H9 (cell line): Measurements from ENCODE around the gene GRIPAP1. TPM values are rescaled to one million over a fixed set of nuclear protein-coding genes. Genes with fewer than 3 reads are reported as not detected.

Experiments
- DNase-seq: peaks from one replicate; pipeline ENCODE4 v3.0.0-alpha.2; 2017
- H2AFZ ChIP-seq: one replicate; pipeline ENCODE4 v1.6.1; 2013; ENCODE audit warnings: mild to moderate bottlenecking, low read length, control low read depth, moderate library complexity
- H2AK5ac ChIP-seq: 2 replicates; pipeline ENCODE4 v1.6.1; 2013; ENCODE audit warnings: low read length, control low read depth, mixed read lengths; ENCODE audit not compliant: insufficient read length
- H2BK120ac ChIP-seq: one replicate; pipeline ENCODE4 v1.6.1; 2013; ENCODE audit warnings: low read depth, mild to moderate bottlenecking, low read length, control low read depth, inconsistent platforms; ENCODE audit not compliant: poor library complexity, severe bottlenecking
- H2BK12ac ChIP-seq: 2 replicates; pipeline ENCODE4 v1.6.1; 2013; ENCODE audit warnings: low read length, control low read depth, mixed read lengths, low read depth; ENCODE audit not compliant: insufficient read length
- H2BK15ac ChIP-seq: 2 replicates; pipeline ENCODE4 v1.6.1; 2013; ENCODE audit warnings: low read depth, low read length, control low read depth
- H2BK20ac ChIP-seq: one replicate; pipeline ENCODE4 v1.6.1; 2013; ENCODE audit warnings: low read depth, mild to moderate bottlenecking, low read length, control low read depth, inconsistent platforms; ENCODE audit not compliant: poor library complexity, severe bottlenecking
- H2BK5ac ChIP-seq: 2 replicates; pipeline ENCODE4 v1.6.1; 2013; ENCODE audit warnings: low read length, control low read depth, mixed read lengths; ENCODE audit not compliant: insufficient read length
- H3K14ac ChIP-seq: 2 replicates; pipeline ENCODE4 v1.6.1; 2013; ENCODE audit warnings: low read length, control low read depth; ENCODE audit not compliant: insufficient read depth
- H3K18ac ChIP-seq: 2 replicates; pipeline ENCODE4 v1.6.1; 2013; ENCODE audit warnings: low read depth, mild to moderate bottlenecking, mixed read lengths, low read length, control low read depth; ENCODE audit not compliant: insufficient read length
- H3K23ac ChIP-seq: 2 replicates; pipeline ENCODE4 v1.6.1; 2013; ENCODE audit warnings: low read length, control low read depth, mixed read lengths, low read depth; ENCODE audit not compliant: insufficient read length
- H3K23me2 ChIP-seq: 2 replicates; pipeline ENCODE4 v1.6.1; 2013; ENCODE audit warnings: low read depth, mild to moderate bottlenecking, mixed read lengths, low read length, control low read depth; ENCODE audit not compliant: insufficient read length, poor library complexity, severe bottlenecking
- H3K27ac ChIP-seq: 2 replicates; pipeline ENCODE4 v1.5.1; 2013; ENCODE audit warnings: low read length, control low read depth, mixed read lengths, low read depth; ENCODE audit not compliant: insufficient read length
- H3K27me3 ChIP-seq: 2 replicates; pipeline ENCODE4 v1.6.1; 2013; ENCODE audit warnings: low read length, control low read depth, inconsistent platforms; ENCODE audit not compliant: insufficient read depth
- H3K4ac ChIP-seq: 2 replicates; pipeline ENCODE4 v1.6.1; 2013; ENCODE audit warnings: low read depth, mild to moderate bottlenecking, control low read depth, inconsistent platforms, low read length, moderate library complexity
- H3K4me1 ChIP-seq: 2 replicates; pipeline ENCODE4 v1.6.1; 2013; ENCODE audit warnings: low read length, control low read depth, inconsistent platforms; ENCODE audit not compliant: insufficient read depth
- H3K4me2 ChIP-seq: 2 replicates; pipeline ENCODE4 v1.6.1; 2013; ENCODE audit warnings: low read length, control low read depth, mixed read lengths; ENCODE audit not compliant: insufficient read length, insufficient read depth
- H3K56ac ChIP-seq: 2 replicates; pipeline ENCODE4 v1.6.1; 2013; ENCODE audit warnings: low read depth, mild to moderate bottlenecking, mixed read lengths, low read length, control low read depth; ENCODE audit not compliant: insufficient read length
- H3K79me1 ChIP-seq: 2 replicates; pipeline ENCODE4 v1.6.1; 2013; ENCODE audit warnings: low read depth, mild to moderate bottlenecking, moderate library complexity, low read length, control low read depth, inconsistent platforms; ENCODE audit not compliant: insufficient read depth, poor library complexity, severe bottlenecking
- H3K79me2 ChIP-seq: 2 replicates; pipeline ENCODE4 v1.6.1; 2013; ENCODE audit warnings: low read length, control low read depth, inconsistent platforms; ENCODE audit not compliant: insufficient read depth
- H3K9ac ChIP-seq: 2 replicates; pipeline ENCODE4 v1.6.1; 2013; ENCODE audit warnings: low read length, control low read depth, mixed read lengths; ENCODE audit not compliant: insufficient read length; ENCODE audit errors: extremely low read depth
- H3K9me3 ChIP-seq: one replicate; pipeline ENCODE4 v1.6.1; 2013; ENCODE audit warnings: low read depth, low read length, inconsistent platforms; ENCODE audit not compliant: control insufficient read depth
- H3T11ph ChIP-seq: one replicate; pipeline ENCODE4 v1.6.1; 2013; ENCODE audit warnings: mild to moderate bottlenecking, low read length, control low read depth, inconsistent platforms
- H4K20me1 ChIP-seq: one replicate; pipeline ENCODE4 v1.6.1; 2013; ENCODE audit not compliant: control insufficient read depth, insufficient read length, insufficient read depth
- H4K5ac ChIP-seq: 2 replicates; pipeline ENCODE4 v1.6.1; 2013; ENCODE audit warnings: low read depth, mild to moderate bottlenecking, mixed read lengths, low read length, control low read depth; ENCODE audit not compliant: insufficient read length
- H4K8ac ChIP-seq: replicated peaks from 2 replicates; pipeline ENCODE4 v1.6.1; 2013; ENCODE audit warnings: low read length, control low read depth, mixed read lengths, low read depth; ENCODE audit not compliant: insufficient read length
- H4K91ac ChIP-seq: 2 replicates; pipeline ENCODE4 v1.6.1; 2013; ENCODE audit warnings: low read depth, mild to moderate bottlenecking, moderate library complexity, mixed read lengths, low read length, control low read depth; ENCODE audit not compliant: insufficient read length
- H3K27ac Mint-ChIP-seq, 3 experiments: 2 replicates in 2 of 3; 3 replicates in 1 of 3; pipeline ENCODE4 v1.8.0; 2020 to 2021; ENCODE audit warnings: mixed read lengths in 3 of 3, mild to moderate bottlenecking in 1 of 3, moderate library complexity in 1 of 3
- H3K27me3 Mint-ChIP-seq: 2 replicates; pipeline ENCODE4 v1.8.0; 2021; ENCODE audit warnings: low read depth, mild to moderate bottlenecking, moderate library complexity, mixed read lengths
- H3K36me3 Mint-ChIP-seq, 3 experiments: 2 replicates in 2 of 3; 3 replicates in 1 of 3; pipeline ENCODE4 v1.8.0; 2020 to 2021; ENCODE audit warnings: low read depth in 3 of 3, mixed read lengths in 3 of 3; ENCODE audit not compliant: insufficient read depth in 1 of 3
- H3K4me1 Mint-ChIP-seq, 2 experiments: 2 replicates each; pipeline ENCODE4 v1.8.0; 2020; ENCODE audit warnings: mixed read lengths in 2 of 2
- H3K4me3 Mint-ChIP-seq, 2 experiments: 2 replicates in 1 of 2; 3 replicates in 1 of 2; pipeline ENCODE4 v1.8.0; 2020 to 2021; ENCODE audit warnings: mild to moderate bottlenecking in 2 of 2, mixed read lengths in 2 of 2, moderate library complexity in 1 of 2
- H3K9me3 Mint-ChIP-seq, 2 experiments: 2 replicates in 1 of 2; 3 replicates in 1 of 2; pipeline ENCODE4 v1.8.0; 2020; ENCODE audit warnings: mild to moderate bottlenecking in 2 of 2, mixed read lengths in 2 of 2, moderate library complexity in 1 of 2
- WGBS: extraction: QIAGEN DNeasy Blood & Tissue Kit; methylation state at CpG from one replicate; pipeline ENCODE4 v1.1.7; 2013; ENCODE audit warnings: missing lambda C conversion rate, low lambda C conversion rate, mixed read lengths; ENCODE audit not compliant: insufficient read length; ENCODE audit errors: extremely low coverage; 5-methylcytosine and 5-hydroxymethylcytosine counted together
- total RNA-seq: library from RNA; stranded (reverse); gene quantifications from 2 replicates; pipeline ENCODE4 v1.2.1, GENCODE V29; 2021
- TF ChIP-seq, protein P1 (sequence below): fragments of 200-600 bp; sonication (generic); conservative IDR thresholded peaks from 3 replicates; pipeline ENCODE4 v1.8.0; 2021; ENCODE audit warnings: antibody characterized with exemption, mild to moderate bottlenecking

GRIPAP1 gene
- total RNA-seq, 1 experiment from 2014 or later = 71.8 TPM

DNA sequence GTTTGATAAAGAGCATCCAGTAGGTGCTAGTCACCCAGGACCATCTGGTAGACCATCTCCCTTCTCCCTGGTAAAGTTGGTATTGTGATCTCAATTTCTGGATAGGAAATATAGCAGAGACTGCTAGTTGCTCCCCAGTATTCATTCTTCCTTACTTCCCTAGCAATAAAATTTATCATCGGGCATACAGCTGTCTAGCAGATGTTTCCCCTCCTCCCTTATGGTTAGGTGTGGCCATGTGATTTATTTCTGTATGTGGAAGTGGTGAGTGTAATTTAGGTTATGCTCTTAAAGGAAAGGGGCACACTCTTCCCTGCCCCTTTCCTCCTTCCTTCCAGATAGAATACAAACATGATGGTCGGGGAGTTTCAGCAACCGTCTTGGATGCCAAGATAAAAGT, 18.2 kb downstream of the GRIPAP1 start:
- Histone ChIP-seq H3K23me2 (no peaks in the 10 kb centered on the region), H4K5ac (no peak overlapping the region), H2BK12ac (no peak overlapping the region), H4K8ac (no peak overlapping the region), H3K27me3 (no peaks in the 10 kb centered on the region), H3K4me1 (no peaks in the 10 kb centered on the region), H3K23ac (no peak overlapping the region), H4K91ac (no peak overlapping the region), H2BK120ac (no peak overlapping the region), H3K9me3 (no peaks in the 10 kb centered on the region), H4K20me1 (no peaks in the 10 kb centered on the region), H2AFZ (no peak overlapping the region), H3K4ac (no peak overlapping the region), H3T11ph (no peak overlapping the region), H3K79me2 (no peaks in the 10 kb centered on the region), H2BK15ac (no peak overlapping the region), H3K27ac (no peak overlapping the region), H3K9ac (no peak overlapping the region), H2AK5ac (no peak overlapping the region), H3K14ac (no peak overlapping the region), H3K56ac (no peak overlapping the region), H2BK5ac (no peak overlapping the region), H3K18ac (no peak overlapping the region), H2BK20ac (no peak overlapping the region), H3K79me1 (no peaks in the 10 kb centered on the region), H3K4me2 (no peak overlapping the region)
- Mint-ChIP-seq H3K4me1 (no peaks in the 10 kb centered on the region), H3K9me3 (peaks cover 59 to 70% of the 10 kb centered on the region in 2 experiments), H3K36me3 (peaks cover 45 to 73% (median 70%) of the 10 kb centered on the region in 3 experiments), H3K27me3 (0 out of 2 replicates have a peak, but pooled peaks cover 1% of the 10 kb centered on the region), H3K27ac (no peak overlapping the region), H3K4me3 (no peak overlapping the region)
- no peak for DNase-seq
- TF ChIP-seq, protein P1, sequence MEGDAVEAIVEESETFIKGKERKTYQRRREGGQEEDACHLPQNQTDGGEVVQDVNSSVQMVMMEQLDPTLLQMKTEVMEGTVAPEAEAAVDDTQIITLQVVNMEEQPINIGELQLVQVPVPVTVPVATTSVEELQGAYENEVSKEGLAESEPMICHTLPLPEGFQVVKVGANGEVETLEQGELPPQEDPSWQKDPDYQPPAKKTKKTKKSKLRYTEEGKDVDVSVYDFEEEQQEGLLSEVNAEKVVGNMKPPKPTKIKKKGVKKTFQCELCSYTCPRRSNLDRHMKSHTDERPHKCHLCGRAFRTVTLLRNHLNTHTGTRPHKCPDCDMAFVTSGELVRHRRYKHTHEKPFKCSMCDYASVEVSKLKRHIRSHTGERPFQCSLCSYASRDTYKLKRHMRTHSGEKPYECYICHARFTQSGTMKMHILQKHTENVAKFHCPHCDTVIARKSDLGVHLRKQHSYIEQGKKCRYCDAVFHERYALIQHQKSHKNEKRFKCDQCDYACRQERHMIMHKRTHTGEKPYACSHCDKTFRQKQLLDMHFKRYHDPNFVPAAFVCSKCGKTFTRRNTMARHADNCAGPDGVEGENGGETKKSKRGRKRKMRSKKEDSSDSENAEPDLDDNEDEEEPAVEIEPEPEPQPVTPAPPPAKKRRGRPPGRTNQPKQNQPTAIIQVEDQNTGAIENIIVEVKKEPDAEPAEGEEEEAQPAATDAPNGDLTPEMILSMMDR = no peak
- whole genome bisulfite sequencing = no CpG with 5 or more reads among the region's 3 CpGs
